ENCODE measurements around the gene PDE4D. TPM values are rescaled to one million over a fixed set of nuclear protein-coding genes. Genes with fewer than 3 reads are reported as not detected.

The PDE4D gene
- total RNA-seq, 1 donor from 2014 or later, result 41.0 TPM

DNA sequence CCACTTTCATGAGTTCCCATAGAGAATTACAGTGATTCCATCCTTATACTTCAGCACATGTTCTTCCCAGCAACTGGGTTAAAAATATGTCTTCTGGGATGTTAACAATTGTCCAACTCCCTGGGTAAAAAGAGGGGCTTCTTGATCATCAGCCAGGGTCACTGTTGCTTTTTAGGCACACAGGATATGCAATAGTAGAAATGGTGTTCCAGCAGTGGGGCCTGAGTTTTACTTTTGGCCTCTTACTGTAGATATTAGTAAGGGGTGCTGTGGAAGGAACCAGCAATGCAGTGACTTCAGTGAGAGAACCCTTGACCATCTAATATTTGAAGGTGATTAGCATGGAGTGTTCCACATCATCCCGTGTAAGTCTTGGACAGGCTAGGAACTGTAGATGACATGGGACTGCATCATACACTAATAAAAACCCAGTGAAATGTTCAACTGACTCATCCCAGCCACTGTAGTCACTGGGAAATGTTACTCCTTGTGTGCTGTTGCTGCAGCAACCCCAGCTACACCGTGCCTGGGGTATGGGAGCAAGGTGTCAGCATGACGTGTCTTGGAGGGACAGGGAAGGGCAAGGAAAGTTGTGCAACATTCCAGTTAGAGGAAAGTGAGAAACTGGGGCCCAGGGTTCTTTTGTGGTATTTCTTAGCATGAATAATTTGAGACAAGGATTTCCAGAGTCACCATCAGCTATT is 699.8 kb downstream of the PDE4D start:
- peak; percentile 19 for DNase-seq

DNA sequence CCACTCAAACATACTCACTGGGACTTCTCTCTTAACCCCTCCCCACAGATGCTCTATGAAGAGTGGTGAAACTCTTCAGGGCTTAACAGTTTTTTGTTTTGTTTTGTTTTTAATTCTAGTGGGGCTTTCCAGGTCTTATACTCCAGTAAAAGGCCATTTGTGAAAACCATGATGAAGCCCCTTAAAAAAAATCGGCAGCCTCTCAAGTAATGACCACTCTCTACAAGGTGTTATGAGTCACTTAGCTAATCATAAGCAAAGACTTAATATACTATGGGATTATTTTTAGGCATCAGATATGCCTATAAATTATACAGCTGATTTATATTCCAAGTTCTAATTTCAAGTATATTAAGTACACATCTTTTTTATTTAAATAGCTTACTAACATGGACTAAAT is 702.8 kb downstream of the PDE4D start:
- no peak for DNase-seq

DNA sequence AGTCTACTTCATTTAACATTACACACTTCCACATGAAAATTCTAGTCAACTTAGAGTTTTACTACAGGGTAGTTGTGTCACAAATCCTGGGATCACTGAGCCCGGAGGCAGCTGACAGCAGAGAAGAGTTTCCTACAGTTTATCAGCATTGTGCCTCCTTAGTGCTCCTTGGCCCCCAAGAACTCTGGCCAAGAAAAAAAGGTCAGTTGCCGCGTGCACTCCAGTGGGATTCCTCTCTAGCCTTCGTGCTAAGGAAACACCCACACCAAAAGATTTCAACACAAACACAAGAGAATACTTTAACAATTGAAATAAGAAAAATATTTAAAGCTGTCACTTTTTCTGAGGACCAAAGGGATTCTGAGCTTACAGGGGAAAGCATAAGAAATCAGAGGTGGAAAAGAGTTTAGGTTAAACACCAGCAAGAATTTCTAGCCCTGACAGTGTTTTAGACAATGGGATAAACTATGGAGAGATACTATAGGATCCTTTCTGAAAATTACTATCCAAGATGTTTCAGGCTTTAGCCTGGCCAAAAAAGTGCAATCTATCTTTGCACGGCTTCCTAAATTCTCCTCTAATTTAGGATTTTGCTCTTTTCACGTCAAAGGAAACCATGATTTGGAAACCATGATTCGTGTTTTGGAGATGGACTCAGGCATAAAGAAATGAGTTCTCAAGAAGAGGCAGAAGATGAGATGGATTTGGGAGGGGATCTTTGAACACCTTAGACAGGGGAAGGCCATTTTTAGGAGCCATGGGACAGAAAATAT is 703.9 kb downstream of the PDE4D start:
- DNase-seq, result no peak

DNA sequence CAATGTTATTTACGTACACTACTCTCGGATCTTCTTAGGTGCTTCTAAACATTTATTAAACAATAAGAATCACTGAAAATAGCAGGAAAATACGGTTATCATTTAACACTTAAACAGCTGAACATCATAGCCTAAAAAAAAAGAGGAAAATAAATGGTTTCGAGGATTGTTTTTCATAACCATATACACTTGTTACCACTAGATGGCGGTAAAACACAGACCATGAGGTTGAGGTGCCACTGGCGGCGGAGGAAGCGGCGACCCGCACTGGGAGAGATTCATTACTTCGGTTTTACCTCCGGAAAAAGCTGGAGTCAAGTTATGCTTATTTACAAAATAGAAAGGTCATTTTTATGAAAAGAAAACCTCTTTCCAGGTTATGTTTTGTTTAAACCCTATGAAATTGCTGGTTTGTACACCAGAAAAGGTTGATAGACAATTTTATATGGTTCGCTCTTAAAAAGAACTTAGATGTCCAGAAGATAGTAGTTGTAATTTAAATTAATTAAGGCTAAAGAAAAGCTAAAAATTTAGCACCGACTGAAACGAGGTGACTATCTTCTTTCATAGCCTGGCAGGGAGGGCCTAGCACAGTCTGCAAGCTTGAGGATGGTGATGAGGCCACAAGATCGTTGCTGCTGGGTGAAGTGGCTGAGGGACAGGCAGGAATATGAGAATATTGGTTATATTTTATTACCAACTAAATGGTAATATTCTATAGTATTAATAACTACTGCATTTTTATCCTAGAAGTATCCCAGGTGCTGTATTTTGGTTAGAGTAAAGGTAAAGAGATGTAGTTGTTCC is 704.9 kb downstream of the PDE4D start:
- peak; percentile 83 for DNase-seq

DNA sequence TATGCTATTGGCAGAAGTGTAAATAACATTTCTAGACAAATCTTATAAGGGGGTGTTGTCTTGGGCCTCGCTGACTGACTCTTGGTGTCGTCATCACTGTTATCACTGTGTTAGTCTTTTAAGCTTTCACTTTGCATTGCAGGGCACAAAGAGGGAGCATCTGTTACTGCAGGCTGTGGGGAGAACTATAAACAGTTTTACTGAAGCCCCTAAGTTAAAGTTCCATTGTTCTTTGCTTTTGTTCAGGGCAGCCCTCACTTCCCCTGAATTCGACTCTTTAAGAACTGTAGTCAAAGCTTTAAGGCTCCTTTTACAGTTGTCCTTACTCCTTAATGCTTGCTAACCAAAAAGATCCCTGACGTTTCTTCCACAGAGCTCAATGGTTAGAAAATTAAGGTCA is 705.7 kb downstream of the PDE4D start:
- no peak for DNase-seq

DNA sequence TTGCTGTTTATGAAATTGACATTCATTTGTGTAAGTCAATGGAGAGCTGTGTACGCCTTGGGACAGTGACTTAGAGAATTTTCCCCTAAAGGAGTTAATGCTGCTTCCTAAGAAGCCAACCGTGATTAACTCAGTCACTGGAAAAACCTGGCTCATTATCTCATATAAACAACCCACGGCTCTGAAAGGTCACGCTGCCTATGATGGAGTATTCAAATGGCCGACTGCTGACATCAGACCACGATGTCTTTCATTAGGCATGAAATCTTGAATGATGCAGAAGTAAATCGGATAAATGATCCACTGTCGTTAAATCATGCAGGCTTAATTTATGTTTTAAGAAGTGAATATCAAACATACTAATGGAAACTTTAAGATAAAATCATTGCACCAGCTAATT is 706.9 kb downstream of the PDE4D start:
- no peak for DNase-seq

DNA sequence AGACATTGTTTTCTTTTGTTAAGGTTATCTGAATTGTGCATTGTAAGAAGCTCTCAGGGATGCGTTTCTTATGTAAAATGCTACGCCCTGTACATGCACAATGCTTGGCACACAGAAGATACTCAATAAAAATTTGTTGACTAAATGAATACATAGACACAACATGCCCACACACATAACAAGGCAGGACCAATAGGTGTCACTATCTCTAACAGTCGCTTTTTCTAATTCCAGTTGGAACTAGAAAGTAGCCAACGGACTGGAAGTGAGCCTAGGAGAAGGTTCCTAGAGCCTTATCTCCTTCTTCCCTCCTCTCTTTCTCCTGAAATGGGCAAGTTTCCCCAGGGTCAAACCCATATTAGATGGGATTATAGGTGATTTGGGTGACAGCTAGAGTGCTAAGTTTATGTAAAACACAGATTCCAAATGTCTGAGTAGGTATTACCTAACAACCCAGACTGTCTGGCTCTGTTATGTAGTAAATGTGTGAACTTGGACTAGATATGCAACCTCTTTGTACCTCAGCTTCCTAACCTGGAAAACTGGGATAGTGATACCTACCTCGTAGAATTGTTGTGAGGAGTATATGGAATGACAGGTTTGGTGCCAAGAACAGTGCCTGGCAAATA is 707.7 kb downstream of the PDE4D start:
- no peak for DNase-seq

- no peak for DNase-seq
These were observed 708.8 kb downstream of the PDE4D start for GRCh38 chr5:59184769-59185168.

GRCh38 chr5:59182760-59183159 is 710.8 kb downstream of the PDE4D start:
- DNase-seq, result no peak

- DNase-seq, result no peak
These were observed 713.0 kb downstream of the PDE4D start for GRCh38 chr5:59180515-59180914.

- no peak for DNase-seq
These were observed 713.8 kb downstream of the PDE4D start for GRCh38 chr5:59179704-59180103.

DNA sequence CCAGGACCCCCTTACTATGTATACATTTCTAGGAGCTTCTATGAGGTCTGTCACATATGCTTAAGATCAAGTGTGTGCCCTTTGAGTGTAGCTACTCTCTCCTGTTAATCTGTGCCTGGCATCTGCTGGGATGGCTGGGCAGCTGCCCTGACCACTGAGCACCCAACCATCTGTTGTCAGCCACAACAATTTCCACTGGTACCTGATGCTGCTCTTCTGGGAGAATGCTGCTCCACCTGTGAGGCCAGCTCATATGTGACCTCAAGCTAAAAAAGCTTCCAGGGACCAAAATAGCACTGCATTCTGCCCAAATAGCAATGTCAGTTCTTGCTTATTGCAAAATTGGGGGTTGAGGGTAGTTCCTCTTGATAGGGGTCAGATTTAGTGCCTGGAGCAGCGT is 715.0 kb downstream of the PDE4D start:
- no peak for DNase-seq

DNA sequence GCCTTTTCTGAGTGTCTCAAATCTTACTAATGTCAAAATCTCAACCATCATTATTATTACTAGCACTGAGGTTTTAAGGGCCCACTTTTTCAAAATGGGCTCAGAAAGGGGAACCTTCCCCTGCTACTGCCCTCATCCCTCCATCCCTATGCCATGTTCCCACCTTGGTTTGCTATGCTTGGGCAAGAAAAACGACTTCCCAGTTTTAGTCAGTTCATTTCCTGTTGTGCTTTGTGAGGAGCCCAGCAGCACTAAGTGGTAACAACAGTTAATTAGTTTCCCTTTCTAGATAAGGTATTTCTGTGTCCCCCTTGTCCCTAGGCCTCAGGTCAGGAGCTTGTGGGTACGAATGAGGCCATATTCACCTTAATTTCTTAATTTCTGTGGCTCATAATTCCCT is 715.5 kb downstream of the PDE4D start:
- DNase-seq, result no peak

DNA sequence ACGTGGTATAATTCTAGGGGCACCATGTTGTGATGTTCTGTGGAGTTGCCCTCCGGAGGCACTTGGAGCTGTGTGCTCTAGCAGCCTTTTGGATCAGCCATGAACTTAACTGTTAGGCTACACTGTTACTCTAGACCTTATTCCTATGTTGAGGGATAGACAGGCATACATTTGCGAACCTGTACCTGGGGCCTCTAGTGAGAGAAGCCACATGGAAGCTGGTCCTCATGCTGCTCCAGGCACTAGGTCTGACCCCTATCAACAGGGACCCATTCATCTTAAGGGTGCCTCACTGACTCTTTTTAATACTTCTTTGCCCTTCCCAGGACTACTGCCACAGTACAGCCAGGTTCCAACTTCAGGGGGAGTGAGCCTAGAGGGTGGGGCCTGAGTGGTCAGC is 715.9 kb downstream of the PDE4D start:
- DNase-seq, result no peak

DNA sequence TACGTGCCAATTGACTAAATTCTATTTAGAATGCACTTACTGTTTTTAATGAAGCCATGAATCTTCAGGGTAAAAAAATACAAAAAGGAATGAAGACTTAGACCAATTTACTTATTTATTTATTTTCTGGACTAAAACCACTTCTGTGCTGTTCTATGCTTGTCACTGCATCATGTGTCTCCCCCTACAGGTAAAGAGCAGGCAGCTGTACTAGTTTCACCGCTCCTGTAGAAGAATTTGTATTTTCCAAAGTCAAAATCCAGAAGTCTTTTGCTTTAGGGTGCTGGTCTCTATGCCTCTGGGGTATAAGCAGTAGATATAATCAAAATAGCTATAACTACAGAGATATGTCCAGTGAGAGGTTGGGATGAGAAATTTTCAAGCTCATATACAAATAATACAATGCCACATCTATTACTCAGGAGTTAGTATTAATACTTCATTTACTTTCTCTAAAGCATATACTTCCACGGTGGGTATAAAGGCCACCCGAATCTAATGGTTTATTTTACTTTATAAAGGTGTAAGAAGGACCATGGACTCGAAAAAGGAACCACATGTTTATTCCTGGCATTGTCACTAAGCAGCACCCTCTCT is 719.2 kb downstream of the PDE4D start:
- peak; percentile 80 for DNase-seq

- DNase-seq, result no peak
These were observed 719.9 kb downstream of the PDE4D start for GRCh38 chr5:59173578-59173977.

DNA sequence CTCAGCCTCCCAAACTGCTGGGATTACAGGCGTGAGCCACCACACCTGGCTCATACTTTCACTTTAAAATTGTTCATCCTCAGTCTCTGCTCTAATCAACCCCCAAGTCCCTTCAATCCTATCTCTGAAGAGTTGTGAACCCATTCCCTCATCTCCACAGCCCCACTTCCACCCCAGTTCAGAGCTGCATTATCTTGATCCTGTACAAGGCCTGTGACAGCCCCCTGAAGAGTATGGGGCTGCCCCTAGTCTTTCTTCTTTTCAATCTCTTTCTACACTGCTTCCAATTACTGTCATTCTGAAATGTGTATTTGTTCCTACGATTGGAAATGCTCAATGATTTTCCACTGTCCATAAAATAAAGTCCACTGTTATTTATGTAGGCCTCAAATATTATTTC is 722.4 kb downstream of the PDE4D start:
- no peak for DNase-seq

DNA sequence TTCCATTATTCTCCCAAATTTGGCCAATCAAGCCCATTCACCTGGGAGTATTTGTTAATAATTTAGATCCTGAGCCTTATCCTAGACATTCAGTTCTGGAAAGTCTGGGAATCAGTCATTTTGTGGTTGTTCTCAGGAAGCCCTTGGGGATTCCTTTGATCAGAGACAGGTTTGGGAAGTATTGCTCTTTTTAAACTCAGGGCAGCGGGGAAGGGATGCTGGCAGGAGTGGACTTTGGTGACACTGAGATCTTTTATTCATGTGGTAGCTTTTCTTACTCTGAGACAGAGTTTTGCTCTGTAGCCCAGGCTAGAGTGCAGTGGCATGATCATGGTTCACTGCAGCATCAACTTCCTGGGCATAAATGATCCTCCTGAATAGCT is 723.8 kb downstream of the PDE4D start:
- no peak for DNase-seq

DNA sequence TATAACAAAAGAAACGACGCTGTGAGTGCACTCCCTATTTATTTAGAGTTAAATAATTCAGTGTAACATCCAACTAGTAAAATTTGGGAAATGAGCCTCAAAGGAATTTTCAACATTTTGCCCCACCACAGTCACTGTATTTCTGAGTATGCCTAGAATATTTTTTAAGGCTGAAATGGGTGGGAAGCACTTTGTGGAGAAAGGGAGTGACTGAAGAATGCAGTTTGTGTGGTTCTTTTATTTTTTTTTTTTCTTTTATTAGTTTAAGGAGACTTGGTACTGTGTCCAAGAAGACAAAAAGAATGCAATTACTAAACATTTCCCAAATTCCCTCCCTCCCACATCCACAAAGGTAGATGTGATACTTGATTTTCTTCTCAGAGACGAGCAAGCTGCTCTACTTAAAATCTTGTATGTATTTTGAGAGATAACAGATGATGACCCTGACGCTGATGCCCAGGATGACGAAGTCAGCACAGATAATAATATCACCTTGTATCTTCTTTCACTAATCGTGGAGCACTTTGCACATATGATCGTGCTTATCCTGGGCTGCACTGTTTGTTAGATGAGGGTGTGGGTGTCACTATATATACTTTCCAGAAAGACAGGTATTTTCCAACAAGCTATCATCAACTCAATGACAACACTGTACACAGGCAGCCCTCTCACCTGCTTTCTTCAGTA is 724.3 kb downstream of the PDE4D start:
- no peak for DNase-seq

DNA sequence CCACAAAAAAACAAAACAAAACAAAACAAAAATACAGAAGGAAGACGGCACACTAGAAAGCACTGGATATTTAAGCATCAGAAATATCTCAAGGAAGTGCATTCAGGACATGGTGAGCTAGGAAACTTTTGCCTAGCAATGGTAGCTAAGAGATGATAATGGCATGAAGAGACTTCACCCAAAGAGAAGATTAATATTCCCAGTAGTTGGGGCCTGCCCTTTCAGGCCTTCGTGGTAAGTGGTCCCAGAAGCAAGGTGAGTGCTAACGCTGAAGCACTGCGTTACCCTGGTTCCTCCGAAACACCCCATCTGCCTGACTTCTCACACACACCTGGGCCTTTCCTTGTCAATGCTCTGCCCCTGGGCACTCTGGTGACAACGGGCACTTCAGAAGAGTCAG is 725.5 kb downstream of the PDE4D start:
- no peak for DNase-seq

- DNase-seq, result peak; percentile 27
These were observed 729.3 kb downstream of the PDE4D start for GRCh38 chr5:59164041-59164830.

Measured in dermis blood vessel endothelial cell (primary cell).